ENCODE results near the gene ABCF1. TPM values are rescaled to one million over a fixed set of nuclear protein-coding genes. Genes with fewer than 3 reads are reported as not detected.

The ABCF1 gene
- polyA plus RNA-seq, 1 donor from 2014 or later: 33.7 TPM

GRCh38 chr6:30616811-30617564 is 45.7 kb downstream of the ABCF1 start, which contains the start of gene PPP1R10:
TSS of gene PPP1R10 (minus strand) at chr6:30617243. CDS start at chr6:30609944, 7,299 bp downstream.
- H3K4me3 Mint-ChIP-seq: peak within 1 kb of the TSS; percentile 97 to 99 (median 98)
- no peaks in the 10 kb centered on the region for H3K27me3 Mint-ChIP-seq
- H3K36me3 Mint-ChIP-seq: peaks cover 16% of the 10 kb centered on the region
- H3K27ac Mint-ChIP-seq: peak within 1 kb of the TSS; percentile 99 to 100 (median 100)
- H3K4me1 Mint-ChIP-seq: peaks cover 15 to 26% (median 20%) of the 10 kb centered on the region in 3 donors
- H3K9me3 Mint-ChIP-seq: peaks cover 0 to 2% (median 0%) of the 10 kb centered on the region in 3 donors

- Mint-ChIP-seq H3K27ac (peak within 1 kb of the TSS; percentile 99 to 100 (median 100)), H3K36me3 (peaks cover 18% of the 10 kb centered on the region), H3K4me3 (peak within 1 kb of the TSS; percentile 97 to 99 (median 98)), H3K27me3 (no peaks in the 10 kb centered on the region), H3K9me3 (peaks cover 0 to 2% (median 0%) of the 10 kb centered on the region in 3 donors), H3K4me1 (peaks cover 12 to 23% (median 20%) of the 10 kb centered on the region in 3 donors)
These were observed 46.5 kb downstream of the ABCF1 start, which contains the start of gene MRPS18B for GRCh38 chr6:30617565-30618269. TSS of gene MRPS18B (plus strand) at chr6:30617840. CDS start at chr6:30617866, 26 bp downstream.

GRCh38 chr6:30618270-30618797 is 47.1 kb downstream of the ABCF1 start:
- H3K27me3 Mint-ChIP-seq: no peaks in the 10 kb centered on the region
- peak overlapping the region; percentile 99 to 100 (median 100) for H3K27ac Mint-ChIP-seq
- peak overlapping the region; percentile 97 to 99 (median 98) for H3K4me3 Mint-ChIP-seq
- H3K9me3 Mint-ChIP-seq: peaks cover 0 to 2% (median 0%) of the 10 kb centered on the region in 3 donors
- peaks cover 10 to 18% (median 17%) of the 10 kb centered on the region in 3 donors for H3K4me1 Mint-ChIP-seq
- peaks cover 18% of the 10 kb centered on the region for H3K36me3 Mint-ChIP-seq

GRCh38 chr6:30619561-30619960 is 48.3 kb downstream of the ABCF1 start:
- Mint-ChIP-seq H3K27ac (peak overlapping the region in 1 of 3 donors; percentile 53), H3K36me3 (peaks cover 18% of the 10 kb centered on the region), H3K27me3 (no peaks in the 10 kb centered on the region), H3K4me3 (peak overlapping the region; percentile 8 to 99 (median 38)), H3K4me1 (peaks cover 3 to 9% (median 9%) of the 10 kb centered on the region in 3 donors), H3K9me3 (peaks cover 0 to 2% (median 0%) of the 10 kb centered on the region in 3 donors)

GRCh38 chr6:30625511-30625910 is 54.3 kb downstream of the ABCF1 start:
- Mint-ChIP-seq H3K27me3 (no peaks in the 10 kb centered on the region), H3K9me3 (no peaks in the 10 kb centered on the region), H3K27ac (no peak overlapping the region), H3K4me3 (peak overlapping the region in 2 of 4 donors; percentile 76 to 85), H3K4me1 (peaks cover 14 to 21% (median 15%) of the 10 kb centered on the region in 3 donors), H3K36me3 (peaks cover 5% of the 10 kb centered on the region)

GRCh38 chr6:30626484-30627366 is 55.5 kb downstream of the ABCF1 start, which contains the start of gene ATAT1:
TSS of gene ATAT1 (plus strand) at chr6:30626874.
- H3K27ac Mint-ChIP-seq: peak within 1 kb of the TSS; percentile 92 to 98 (median 96)
- H3K4me3 Mint-ChIP-seq: peak within 1 kb of the TSS; percentile 85 to 95 (median 91)
- peaks cover 7% of the 10 kb centered on the region for H3K36me3 Mint-ChIP-seq
- H3K9me3 Mint-ChIP-seq: no peaks in the 10 kb centered on the region
- no peaks in the 10 kb centered on the region for H3K27me3 Mint-ChIP-seq
- H3K4me1 Mint-ChIP-seq: peaks cover 14 to 21% (median 15%) of the 10 kb centered on the region in 3 donors

- no peaks in the 10 kb centered on the region for H3K9me3 Mint-ChIP-seq
- H3K4me1 Mint-ChIP-seq: peaks cover 0 to 4% (median 3%) of the 10 kb centered on the region in 3 donors
- H3K27ac Mint-ChIP-seq: peak overlapping the region in 1 of 3 donors; percentile 84
- H3K27me3 Mint-ChIP-seq: no peaks in the 10 kb centered on the region
- no peak overlapping the region for H3K4me3 Mint-ChIP-seq
- H3K36me3 Mint-ChIP-seq: peaks cover 4% of the 10 kb centered on the region
These were observed 64.6 kb downstream of the ABCF1 start for GRCh38 chr6:30635834-30636233.

GRCh38 chr6:30640481-30640880 is 69.2 kb downstream of the ABCF1 start:
- no peaks in the 10 kb centered on the region for H3K36me3 Mint-ChIP-seq
- no peaks in the 10 kb centered on the region for H3K9me3 Mint-ChIP-seq
- H3K27ac Mint-ChIP-seq: no peak overlapping the region
- H3K27me3 Mint-ChIP-seq: no peaks in the 10 kb centered on the region
- peaks cover 0 to 4% (median 3%) of the 10 kb centered on the region in 3 donors for H3K4me1 Mint-ChIP-seq
- H3K4me3 Mint-ChIP-seq: no peak overlapping the region

GRCh38 chr6:30641048-30641447 is 69.8 kb downstream of the ABCF1 start:
- Mint-ChIP-seq H3K9me3 (no peaks in the 10 kb centered on the region), H3K36me3 (no peaks in the 10 kb centered on the region), H3K4me3 (no peak overlapping the region), H3K27me3 (no peaks in the 10 kb centered on the region), H3K4me1 (peaks cover 0 to 5% (median 1%) of the 10 kb centered on the region in 3 donors), H3K27ac (no peak overlapping the region)

Other genes with a start within 250 kb of the ABCF1 start
- gene TRIM39, start 244.5 kb upstream of the ABCF1 start, polyA plus RNA-seq: 14.1 TPM
- gene RPP21, start 226.3 kb upstream of the ABCF1 start, polyA plus RNA-seq: 89.1 TPM
- gene HLA-E, start 81.9 kb upstream of the ABCF1 start, polyA plus RNA-seq: 2,343 TPM
- 46.1 TPM for gene GNL1, start 15.0 kb upstream of the ABCF1 start, polyA plus RNA-seq
- gene PRR3, start 14.1 kb upstream of the ABCF1 start, polyA plus RNA-seq: 8.8 TPM
- 28.0 TPM for gene PPP1R10, start 45.8 kb downstream of the ABCF1 start, polyA plus RNA-seq
- gene MRPS18B, start 46.4 kb downstream of the ABCF1 start, polyA plus RNA-seq: 146 TPM
- 2.0 TPM for gene ATAT1, start 55.4 kb downstream of the ABCF1 start, polyA plus RNA-seq
- 26.9 TPM for gene C6orf136, start 75.7 kb downstream of the ABCF1 start, polyA plus RNA-seq
- 21.6 TPM for gene DHX16, start 101.6 kb downstream of the ABCF1 start, polyA plus RNA-seq
- gene PPP1R18, start 115.2 kb downstream of the ABCF1 start, polyA plus RNA-seq: 91.7 TPM
- 56.1 TPM for gene NRM, start 119.5 kb downstream of the ABCF1 start, polyA plus RNA-seq
- gene MDC1, start 145.8 kb downstream of the ABCF1 start, polyA plus RNA-seq: 4.6 TPM
- gene TUBB, start 148.9 kb downstream of the ABCF1 start, polyA plus RNA-seq: 156 TPM
- gene FLOT1, start 171.2 kb downstream of the ABCF1 start, polyA plus RNA-seq: 97.3 TPM
- 0.73 TPM for gene IER3, start 173.1 kb downstream of the ABCF1 start, polyA plus RNA-seq

Data from IgD-negative memory B cell (primary cell).